HG02970 (cell line): ENCODE data around the gene WIF1.

Experiments
- ATAC-seq: cut with Tn5 transposase; IDR thresholded peaks from one replicate; pipeline ENCODE4 v1.9.1; 2021; ENCODE audit warnings: mild to moderate bottlenecking, moderate library complexity, moderate number of reproducible peaks; ENCODE audit not compliant: unreplicated experiment, low FRiP score

Gene WIF1

GRCh38 chr12:65123435-65124063, 2.4 kb upstream of the WIF1 start:
- ATAC-seq = no peak

- ATAC-seq = no peak
These were observed 1.6 kb upstream of the WIF1 start for GRCh38 chr12:65122703-65123102.

GRCh38 chr12:65121956-65122469, 908 bp upstream of the WIF1 start:
- no peak for ATAC-seq

GRCh38 chr12:65119063-65119462, 2.0 kb downstream of the WIF1 start:
- no peak for ATAC-seq

GRCh38 chr12:65113621-65114035, 7.5 kb downstream of the WIF1 start:
- no peak for ATAC-seq

- ATAC-seq = no peak
These were observed 14.2 kb downstream of the WIF1 start for GRCh38 chr12:65106948-65107347.

- no peak for ATAC-seq
These were observed 21.0 kb downstream of the WIF1 start for GRCh38 chr12:65100140-65100539.

GRCh38 chr12:65099182-65099581, 21.9 kb downstream of the WIF1 start:
- no peak for ATAC-seq

GRCh38 chr12:65098364-65098763, 22.7 kb downstream of the WIF1 start:
- ATAC-seq = no peak

- no peak for ATAC-seq
These were observed 26.4 kb downstream of the WIF1 start for GRCh38 chr12:65094722-65095121.

GRCh38 chr12:65093606-65094005, 27.5 kb downstream of the WIF1 start:
- no peak for ATAC-seq

GRCh38 chr12:65090461-65090860, 30.6 kb downstream of the WIF1 start:
- no peak for ATAC-seq

- ATAC-seq = no peak
These were observed 34.9 kb downstream of the WIF1 start for GRCh38 chr12:65086236-65086635.

- ATAC-seq = no peak
These were observed 36.5 kb downstream of the WIF1 start for GRCh38 chr12:65084579-65084978.

GRCh38 chr12:65083581-65083980, 37.5 kb downstream of the WIF1 start:
- ATAC-seq = no peak

GRCh38 chr12:65082406-65082805, 38.7 kb downstream of the WIF1 start:
- ATAC-seq = no peak

GRCh38 chr12:65081496-65081895, 39.6 kb downstream of the WIF1 start:
- ATAC-seq = no peak

- no peak for ATAC-seq
These were observed 46.2 kb downstream of the WIF1 start for GRCh38 chr12:65074932-65075331.

GRCh38 chr12:65069336-65069735, 51.8 kb downstream of the WIF1 start:
- no peak for ATAC-seq

GRCh38 chr12:65067383-65067782, 53.7 kb downstream of the WIF1 start:
- no peak for ATAC-seq

GRCh38 chr12:65055859-65056258, 65.2 kb downstream of the WIF1 start:
- no peak for ATAC-seq

GRCh38 chr12:65051218-65051617, 69.9 kb downstream of the WIF1 start:
- no peak for ATAC-seq

GRCh38 chr12:65045269-65045668, 75.8 kb downstream of the WIF1 start:
- no peak for ATAC-seq
